Measurements from ENCODE around the gene OXA1L. TPM values are rescaled to one million over a fixed set of nuclear protein-coding genes. Genes with fewer than 3 reads are reported as not detected.
"Not testable (repeated sequence)": the region's sequence is repeated elsewhere in the genome, so short reads cannot be mapped to it uniquely, and the experiment has no call there.

The OXA1L gene
- 74.2 TPM for polyA plus RNA-seq (2013, experiment 1 of 2; ENCODE audit: insufficient read length)
- polyA plus RNA-seq (2013, experiment 2 of 2; ENCODE audit: insufficient read length), result 97.3 TPM

- peak; percentile 98 for DNase-seq
These were observed at the start of gene OXA1L for GRCh38 chr14:22766457-22767322. TSS of gene OXA1L (plus strand) at chr14:22766688. CDS start at chr14:22766702, 14 bp downstream.

DNA sequence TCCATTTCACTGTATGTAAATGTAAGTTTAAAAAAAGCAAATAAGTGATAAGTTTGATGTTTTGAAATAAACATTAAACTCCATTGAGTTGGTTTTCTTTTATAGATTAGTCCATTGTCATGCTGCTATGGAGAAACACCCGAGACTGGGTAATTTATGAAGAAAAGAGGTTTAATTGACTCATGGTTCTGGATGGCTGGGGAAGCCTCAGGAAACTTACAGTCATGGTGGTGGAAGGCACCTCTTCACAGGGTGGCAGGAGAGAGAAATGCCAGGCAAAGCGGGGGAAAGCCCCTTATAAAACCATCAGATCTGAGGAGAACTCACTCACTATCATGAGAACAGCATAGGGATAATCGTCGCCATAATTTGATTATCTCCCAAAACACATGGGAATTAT lies 48.4 kb upstream of the OXA1L start:
- no peak for DNase-seq

DNA sequence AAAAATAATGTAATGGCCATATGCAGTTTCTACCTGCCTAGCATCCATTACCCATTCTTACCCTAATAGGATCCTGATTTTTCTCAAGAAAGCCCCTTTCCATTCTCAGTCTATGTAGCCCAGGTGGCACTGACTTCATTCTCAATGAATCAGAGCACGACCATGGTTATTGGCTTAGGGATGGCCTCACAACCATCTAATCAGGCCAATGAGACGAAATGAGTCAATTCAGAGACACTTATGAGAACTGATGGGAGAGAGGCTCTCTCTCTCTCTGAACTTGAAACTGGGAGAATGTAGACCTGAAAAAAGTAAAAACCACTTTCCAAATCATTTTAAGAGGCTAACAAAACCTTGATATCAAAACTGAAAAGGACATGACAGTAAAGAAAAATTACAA lies 45.3 kb upstream of the OXA1L start:
- no peak for DNase-seq

GRCh38 chr14:22723815-22724214 lies 42.7 kb upstream of the OXA1L start:
- DNase-seq, result no peak

- DNase-seq, result not testable (repeated sequence)
These were observed 41.6 kb upstream of the OXA1L start for GRCh38 chr14:22724847-22725246.

GRCh38 chr14:22725374-22725773 lies 41.1 kb upstream of the OXA1L start:
- not testable (repeated sequence) for DNase-seq

- no peak for DNase-seq
These were observed 40.5 kb upstream of the OXA1L start for GRCh38 chr14:22726012-22726411.

DNA sequence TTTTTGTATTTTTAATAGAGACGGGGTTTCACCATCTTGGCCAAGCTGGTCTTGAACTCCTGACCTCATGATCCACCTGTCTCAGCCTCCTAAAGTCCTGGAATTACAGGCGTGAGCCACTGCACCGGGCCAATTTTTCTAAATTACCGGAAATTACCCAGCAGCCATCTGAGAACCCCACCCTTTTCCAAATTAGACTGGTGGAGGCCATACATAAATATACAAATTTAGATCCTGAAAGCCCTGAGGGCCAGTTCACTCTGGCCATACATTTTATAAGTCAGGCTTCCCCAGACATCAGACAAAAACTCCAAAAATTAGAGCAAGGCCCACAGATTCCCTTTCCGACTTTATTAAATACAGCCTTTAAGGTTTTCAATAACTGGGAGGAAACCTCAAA lies 34.4 kb upstream of the OXA1L start:
- DNase-seq, result not testable (repeated sequence)

- DNase-seq, result no peak
These were observed 32.7 kb upstream of the OXA1L start for GRCh38 chr14:22733829-22734228.

DNA sequence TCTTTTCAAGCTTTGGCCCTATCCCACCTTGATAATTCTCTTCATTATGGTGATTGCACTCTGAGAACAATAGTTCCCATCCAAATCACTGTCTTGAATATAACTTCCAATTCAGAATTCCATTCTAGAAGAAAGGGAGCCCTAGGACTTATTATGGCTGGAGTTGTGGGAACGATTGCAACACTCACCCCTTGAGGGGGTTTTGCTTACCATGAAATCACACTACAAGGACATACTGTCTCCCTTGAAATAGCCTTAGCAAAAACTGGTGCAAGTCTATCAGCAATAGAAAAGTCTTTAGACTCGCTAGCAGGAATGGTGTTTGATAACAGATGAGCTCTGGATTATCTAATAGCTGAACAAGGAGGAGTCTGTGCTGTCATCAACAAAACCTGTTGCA lies 31.4 kb upstream of the OXA1L start:
- DNase-seq, result no peak

DNA sequence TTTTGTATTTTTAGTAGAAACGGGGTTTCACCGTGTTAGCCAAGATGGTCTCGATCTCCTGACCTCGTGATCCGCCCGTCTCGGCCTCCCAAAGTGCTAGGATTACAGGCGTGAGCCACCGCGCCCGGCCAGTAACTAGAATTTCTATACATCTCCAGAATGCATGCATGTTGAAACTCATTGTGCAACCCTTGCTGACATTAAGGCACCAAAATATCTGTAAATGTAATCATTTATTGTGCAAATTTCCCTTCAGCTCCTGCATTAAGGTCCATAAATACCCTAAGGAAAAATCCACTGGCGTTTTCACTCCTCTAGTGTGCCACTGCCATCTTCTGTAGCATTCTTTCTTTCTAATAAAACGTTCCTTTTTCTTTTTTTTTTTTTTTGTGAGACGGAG lies 30.1 kb upstream of the OXA1L start:
- DNase-seq, result not testable (repeated sequence)

GRCh38 chr14:22737052-22737451 lies 29.4 kb upstream of the OXA1L start:
- no peak for DNase-seq

DNA sequence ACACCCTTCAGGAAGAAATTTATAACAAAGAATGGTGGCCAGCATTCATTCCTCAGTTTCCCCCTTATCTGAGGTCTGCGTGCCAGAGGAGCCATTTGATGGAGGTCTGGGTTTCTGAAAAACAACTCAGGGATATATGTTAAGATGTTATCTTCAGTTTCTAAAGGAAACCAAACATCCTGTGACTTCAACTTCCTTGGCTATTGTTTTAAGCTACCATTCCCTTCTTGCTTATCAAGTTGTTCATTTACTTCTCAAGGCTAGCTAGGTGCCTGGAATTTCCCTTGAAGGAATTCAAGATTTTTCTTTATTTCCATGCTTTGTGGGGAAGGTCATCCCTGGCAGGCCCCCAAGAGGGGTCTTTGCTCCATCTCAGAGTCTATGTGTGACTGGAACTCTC lies 27.1 kb upstream of the OXA1L start:
- no peak for DNase-seq

DNA sequence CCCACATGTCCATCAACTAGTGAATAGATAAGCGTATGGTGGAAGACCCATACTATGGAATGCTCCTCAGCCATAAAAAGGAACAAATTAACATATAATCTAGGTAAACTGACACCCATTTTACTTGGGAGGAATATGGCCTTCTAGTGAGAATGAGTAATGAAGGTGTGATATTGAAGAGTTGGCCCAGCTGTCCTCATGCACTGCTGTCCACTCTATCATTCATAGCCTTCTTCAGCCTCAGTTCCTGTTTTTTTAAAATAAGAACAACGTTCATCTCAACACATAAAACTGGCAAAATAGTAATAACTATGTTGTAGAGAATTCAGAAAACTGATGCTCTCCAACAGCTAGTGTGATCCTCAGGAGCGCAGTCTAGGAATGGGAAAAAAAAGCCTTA lies 26.5 kb upstream of the OXA1L start:
- no peak for DNase-seq

DNA sequence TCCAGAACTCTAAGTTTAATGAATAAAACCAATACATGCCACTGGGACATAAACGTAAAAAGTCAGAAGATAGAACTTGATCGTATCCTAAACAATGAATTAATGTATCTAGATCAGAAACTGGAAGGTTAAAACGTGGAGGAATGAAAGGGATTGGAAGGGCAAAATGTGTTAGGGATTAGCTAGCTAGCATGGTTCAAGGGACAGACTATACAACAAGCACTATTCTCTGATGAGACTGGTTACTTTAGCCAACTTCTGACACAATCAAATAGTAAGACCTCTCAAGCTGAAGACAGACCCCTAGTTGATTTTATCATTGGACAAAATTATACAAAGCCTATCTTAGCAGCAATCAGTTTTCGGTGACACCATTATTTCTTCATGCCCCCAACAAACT lies 18.7 kb upstream of the OXA1L start:
- DNase-seq, result no peak

DNA sequence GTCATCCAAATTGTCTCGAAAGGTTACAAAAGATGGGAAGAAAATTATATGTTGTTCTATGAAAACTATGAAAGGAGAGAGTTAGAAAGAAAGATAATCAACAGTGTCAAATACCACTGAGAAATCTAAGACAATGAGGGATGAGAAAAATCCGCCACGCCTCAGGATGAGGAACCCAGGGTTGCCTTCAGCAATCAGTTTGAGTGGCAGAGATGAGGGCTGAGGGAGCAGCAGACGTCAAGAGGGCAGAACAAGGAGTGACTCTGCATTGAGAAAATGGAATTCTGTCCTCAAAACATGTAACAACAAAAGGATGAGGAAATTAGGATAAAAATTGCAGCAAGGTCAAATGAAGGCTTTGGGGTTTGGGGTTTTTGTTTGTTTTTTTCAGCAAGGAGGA lies 18.3 kb upstream of the OXA1L start:
- DNase-seq, result no peak

DNA sequence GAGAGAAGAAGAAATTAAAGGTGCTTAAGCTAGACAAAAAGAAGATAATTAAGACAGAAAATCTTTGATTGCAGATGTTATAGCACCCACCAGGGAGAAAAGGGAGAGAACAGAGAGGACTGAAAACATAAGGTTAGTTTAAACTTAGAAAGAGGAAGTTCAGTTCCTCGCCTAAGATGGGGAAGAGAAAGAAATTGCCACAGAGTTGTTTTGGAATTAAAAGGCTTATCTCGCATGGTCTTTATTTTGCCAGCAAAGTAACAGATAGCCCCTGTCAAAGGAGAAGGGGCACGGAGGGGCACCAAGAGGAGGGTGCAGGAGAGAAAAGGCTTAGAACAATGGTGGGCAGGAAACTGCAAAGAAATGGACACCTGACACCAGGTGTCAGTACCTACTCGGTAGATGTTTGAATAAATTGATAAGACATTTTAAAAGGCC lies 17.8 kb upstream of the OXA1L start:
- no peak for DNase-seq

GRCh38 chr14:22752422-22752821 lies 14.1 kb upstream of the OXA1L start:
- no peak for DNase-seq

DNA sequence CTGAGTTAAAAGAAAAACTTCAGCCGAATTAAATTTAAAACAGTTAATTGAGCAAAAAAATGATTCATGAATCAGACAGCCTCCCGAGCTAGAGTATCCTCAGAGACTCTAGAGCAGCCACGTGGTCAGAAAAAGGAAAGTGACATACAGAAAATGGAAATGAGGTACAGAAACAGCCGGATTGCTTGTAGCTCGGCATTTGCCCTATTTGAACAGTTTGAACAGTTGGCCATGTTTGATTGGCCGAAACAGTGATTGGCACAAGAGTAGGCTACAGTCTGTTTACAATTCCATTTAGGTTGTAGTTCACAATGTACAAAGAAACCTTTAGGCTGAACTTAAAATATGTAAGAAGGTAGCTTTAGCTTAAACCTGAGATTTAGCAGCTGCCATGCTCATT lies 12.9 kb upstream of the OXA1L start:
- no peak for DNase-seq

- DNase-seq, result not testable (repeated sequence)
These were observed 8.4 kb upstream of the OXA1L start for GRCh38 chr14:22757972-22758650.

GRCh38 chr14:22761734-22762133 lies 4.8 kb upstream of the OXA1L start:
- DNase-seq, result no peak

DNA sequence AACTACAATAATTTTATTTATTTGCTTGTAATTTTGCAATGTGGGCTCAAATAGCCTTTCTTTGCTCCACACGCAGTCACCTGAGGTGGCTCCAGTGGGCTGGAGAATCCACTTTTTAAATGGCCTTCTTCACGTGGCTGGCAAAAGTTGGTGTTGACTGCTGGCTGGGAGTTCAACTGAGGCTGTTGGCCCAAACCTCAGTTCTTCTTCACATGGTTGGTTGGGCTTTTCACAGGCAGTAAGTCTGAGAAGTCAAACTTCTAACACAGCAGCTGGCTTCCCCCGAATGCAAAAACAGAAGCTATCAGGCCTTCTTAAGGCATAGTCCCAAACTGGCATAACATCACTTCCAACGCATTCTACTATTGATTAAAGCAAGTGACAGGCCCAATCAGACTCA lies 2.1 kb upstream of the OXA1L start:
- no peak for DNase-seq

- no peak for DNase-seq
These were observed 768 bp downstream of the OXA1L start for GRCh38 chr14:22767323-22767589.

- no peak for DNase-seq
These were observed 2.5 kb downstream of the OXA1L start for GRCh38 chr14:22768947-22769346.
